A549 treated with RU486 at 1 μM for 4 hours (cell line): ENCODE measurements around the gene COMP. TPM values are rescaled to one million over a fixed set of nuclear protein-coding genes. Genes with fewer than 3 reads are reported as not detected.

Source experiments
- total RNA-seq: library from RNA; stranded (reverse); fragments of 200-300 nt; extraction: Qiagen RNA extraction; gene quantifications from 5 replicates; pipeline ENCODE4 v1.2.3, GENCODE V29; 2022; ENCODE audit warnings: low read depth

Gene COMP
- 0.08 to 0.10 TPM in 2 of 5 replicates, not detected in the others for total RNA-seq

DNA sequence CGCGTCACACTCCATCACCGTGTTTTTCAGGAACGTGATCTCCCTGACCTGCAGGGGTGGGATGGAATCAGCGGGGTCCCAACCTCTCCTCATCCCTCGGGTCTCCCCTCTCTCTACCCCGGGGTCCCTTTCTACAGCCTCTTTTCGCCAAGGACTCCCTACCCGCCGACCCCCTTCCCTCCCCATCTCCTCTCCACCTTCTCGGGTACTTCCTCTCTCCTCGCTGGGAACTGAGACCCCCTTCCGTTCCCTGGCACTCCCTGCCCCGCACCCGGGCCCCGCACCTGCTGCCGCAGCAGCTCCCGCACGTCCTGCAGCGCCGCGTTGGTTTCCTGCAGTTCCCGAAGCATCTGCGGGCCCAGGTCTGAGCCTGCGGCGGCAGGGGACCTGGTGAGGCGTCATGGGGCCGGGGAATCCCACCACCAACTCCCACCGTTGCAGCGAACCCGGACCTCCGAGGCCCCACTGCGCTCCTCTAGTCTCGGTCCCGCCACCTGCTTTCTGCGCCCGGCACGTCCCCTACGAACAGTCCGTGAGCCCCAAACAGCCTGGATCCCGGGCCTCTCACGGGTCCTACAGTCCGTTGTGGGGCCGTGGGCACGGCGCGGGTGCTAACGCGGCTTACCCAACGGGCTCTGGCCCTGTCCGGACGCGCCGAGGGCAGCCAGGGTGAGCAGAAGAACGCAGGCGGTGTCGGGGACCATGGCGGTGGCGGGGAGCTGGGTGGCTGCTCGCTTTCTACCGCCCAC lies at the start of gene COMP:
Gene COMP, minus strand, starts transcription at position 740 of the 749 bp plus-strand sequence. Its CDS starts 36 bp downstream, at position 704.

DNA sequence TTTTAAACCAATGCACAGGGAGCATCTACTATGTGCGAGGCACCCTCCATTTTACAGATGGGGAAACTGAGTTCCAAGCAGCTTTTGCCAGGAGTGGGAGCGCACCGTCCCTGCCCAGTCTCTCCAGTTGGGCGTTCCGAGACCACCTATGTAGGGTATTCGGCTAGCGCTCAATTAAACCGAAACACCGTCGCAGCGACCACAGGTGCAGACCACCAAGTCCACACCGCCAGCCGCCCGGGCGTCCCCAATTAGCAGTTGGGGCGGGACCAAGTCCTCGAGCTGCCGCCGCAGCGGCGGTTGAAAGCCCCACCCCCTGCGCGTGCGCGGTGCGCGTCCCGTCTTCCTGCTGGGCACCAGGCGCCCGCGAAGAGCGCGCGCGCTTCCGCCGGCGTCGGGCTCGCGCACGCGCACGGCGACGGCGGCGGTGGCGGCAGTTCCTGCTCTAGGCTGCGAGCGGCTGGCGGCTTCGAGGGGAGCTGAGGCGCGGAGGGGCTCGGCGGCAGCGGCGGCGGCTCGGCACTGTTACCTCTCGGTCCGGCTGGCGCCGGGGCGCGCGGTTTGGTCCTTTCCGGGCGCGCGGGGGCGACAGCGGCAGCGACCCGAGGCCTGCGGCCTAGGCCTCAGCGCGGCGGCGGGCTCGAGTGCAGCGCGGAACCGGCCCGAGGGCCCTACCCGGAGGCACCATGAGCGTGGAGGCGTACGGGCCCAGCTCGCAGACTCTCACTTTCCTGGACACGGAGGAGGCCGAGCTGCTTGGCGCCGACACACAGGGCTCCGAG lies 40.6 kb upstream of the COMP start, which contains the start of gene UPF1:
Gene UPF1, plus strand, starts transcription at position 436 of the 782 bp plus-strand sequence. Its CDS starts 251 bp downstream, at position 687.

Other genes with a start within 250 kb of the COMP start
- gene FKBP8, start 247.7 kb downstream of the COMP start, total RNA-seq: 116 to 161 TPM (median 147 TPM) in 5 replicates
- 81.6 to 108 TPM (median 102 TPM) in 5 replicates for gene KXD1, start 233.4 kb downstream of the COMP start, total RNA-seq
- gene UBA52, start 219.4 kb downstream of the COMP start, total RNA-seq: 1,017 to 1,354 TPM (median 1,138 TPM) in 5 replicates
- gene REX1BD, start 202.5 kb downstream of the COMP start, total RNA-seq: 43.0 to 66.6 TPM (median 58.2 TPM) in 5 replicates
- 1.1 to 4.2 TPM (median 3.3 TPM) in 5 replicates for gene CRLF1, start 184.5 kb downstream of the COMP start, total RNA-seq
- 3.8 to 6.7 TPM (median 5.8 TPM) in 5 replicates for gene TMEM59L, start 178.4 kb downstream of the COMP start, total RNA-seq
- gene KLHL26, start 154.3 kb downstream of the COMP start, total RNA-seq: 2.4 to 4.7 TPM (median 2.9 TPM) in 5 replicates
- gene CRTC1, start 107.6 kb downstream of the COMP start, total RNA-seq: 3.2 to 5.4 TPM (median 4.1 TPM) in 5 replicates
- gene UPF1, start 40.7 kb upstream of the COMP start, total RNA-seq: 33.1 to 43.0 TPM (median 41.9 TPM) in 5 replicates
- 3.2 to 5.8 TPM (median 4.9 TPM) in 5 replicates for gene CERS1, start 104.9 kb upstream of the COMP start, total RNA-seq
- gene COPE, start 128.1 kb upstream of the COMP start, total RNA-seq: 137 to 167 TPM (median 160 TPM) in 5 replicates
- gene DDX49, start 128.4 kb upstream of the COMP start, total RNA-seq: 27.8 to 48.0 TPM (median 43.2 TPM) in 5 replicates
- 24.7 to 34.5 TPM (median 30.0 TPM) in 5 replicates for gene HOMER3, start 149.9 kb upstream of the COMP start, total RNA-seq
- 22.9 to 33.5 TPM (median 29.4 TPM) in 5 replicates for gene SUGP2, start 242.2 kb upstream of the COMP start, total RNA-seq
- 25.7 to 30.8 TPM (median 28.4 TPM) in 5 replicates for gene ARMC6, start 242.3 kb upstream of the COMP start, total RNA-seq